GM19372 (cell line): ENCODE results near the gene SBNO1.
"Not testable (repeated sequence)": the region's sequence is repeated elsewhere in the genome, so short reads cannot be mapped to it uniquely, and the experiment has no call there.

Experiments used
- ATAC-seq: cut with Tn5 transposase; IDR thresholded peaks from one replicate; pipeline ENCODE4 v1.9.1; 2021; ENCODE audit warnings: mild to moderate bottlenecking, low read depth, moderate library complexity; ENCODE audit not compliant: unreplicated experiment

The SBNO1 gene

GRCh38 chr12:123389560-123390351, 25.1 kb upstream of the SBNO1 start:
- ATAC-seq: peak; percentile 12

GRCh38 chr12:123388951-123389559, 24.4 kb upstream of the SBNO1 start:
- ATAC-seq: no peak

- peak; percentile 38 for ATAC-seq
Observed at GRCh38 chr12:123388177-123388950, 23.7 kb upstream of the SBNO1 start.

GRCh38 chr12:123387508-123388176, 23.0 kb upstream of the SBNO1 start:
- no peak for ATAC-seq

- ATAC-seq: not testable (repeated sequence)
Observed at GRCh38 chr12:123385536-123385935, 20.9 kb upstream of the SBNO1 start.

- no peak for ATAC-seq
Observed at GRCh38 chr12:123384994-123385376, 20.3 kb upstream of the SBNO1 start.

- ATAC-seq: no peak
Observed at GRCh38 chr12:123384318-123384993, 19.8 kb upstream of the SBNO1 start.

GRCh38 chr12:123382684-123383083, 18.0 kb upstream of the SBNO1 start:
- ATAC-seq: no peak

- no peak for ATAC-seq
Observed at GRCh38 chr12:123379391-123379790, 14.7 kb upstream of the SBNO1 start.

GRCh38 chr12:123372415-123372814, 7.8 kb upstream of the SBNO1 start:
- not testable (repeated sequence) for ATAC-seq

GRCh38 chr12:123371667-123372368, 7.2 kb upstream of the SBNO1 start:
- not testable (repeated sequence) for ATAC-seq

GRCh38 chr12:123369229-123369628, 4.6 kb upstream of the SBNO1 start:
- ATAC-seq: no peak

- ATAC-seq: not testable (repeated sequence)
Observed at GRCh38 chr12:123368431-123368830, 3.8 kb upstream of the SBNO1 start.

- no peak for ATAC-seq
Observed at GRCh38 chr12:123367511-123367910, 2.9 kb upstream of the SBNO1 start.

- ATAC-seq: peak; percentile 59
Observed at GRCh38 chr12:123365025-123365917, 624 bp upstream of the SBNO1 start.

GRCh38 chr12:123363740-123364531, 711 bp downstream of the SBNO1 start:
- ATAC-seq: peak; percentile 6

GRCh38 chr12:123363390-123363739, 1.3 kb downstream of the SBNO1 start:
- no peak for ATAC-seq

GRCh38 chr12:123358035-123358434, 6.6 kb downstream of the SBNO1 start:
- no peak for ATAC-seq
